MCF 10A (cell line): ENCODE data around the gene TREM2. TPM values are rescaled to one million over a fixed set of nuclear protein-coding genes. Genes with fewer than 3 reads are reported as not detected.

Source experiments
- BruUV-seq: library from RNA; stranded (reverse); fragments of 400-500 nt; replicated peaks from 2 replicates; lab custom pipeline; 2021; lab: Mats Ljungman, UMichigan
- CTCF ChIA-PET: fragments of 300-600 bp; sonication (Branson Sonifier 250); formaldehyde crosslinking; extraction: SDS; loops from one replicate; lab custom pipeline; 2021; ENCODE audit warnings: antibody characterized with exemption, inconsistent platforms; lab: Yijun Ruan, JAX
- POLR2A ChIA-PET: fragments of 300-600, 350-650 bp; sonication (Branson Sonifier 250); formaldehyde crosslinking; extraction: SDS; loops from one replicate; lab custom pipeline; 2020; ENCODE audit warnings: antibody characterized with exemption, inconsistent platforms; lab: Yijun Ruan, JAX
- DNase-seq: peaks from one replicate; pipeline ENCODE4 v3.0.0-alpha.2; 2018; ENCODE audit not compliant: unreplicated experiment
- H3K27ac Mint-ChIP-seq: one replicate; pipeline ENCODE4 v1.8.0; 2022; ENCODE audit warnings: mild to moderate bottlenecking, low read depth, mixed read lengths; ENCODE audit not compliant: unreplicated experiment
- H3K27me3 Mint-ChIP-seq: one replicate; pipeline ENCODE4 v1.8.0; 2022; ENCODE audit warnings: mixed read lengths; ENCODE audit not compliant: insufficient read depth, unreplicated experiment
- H3K36me3 Mint-ChIP-seq: one replicate; pipeline ENCODE4 v1.8.0; 2022; ENCODE audit warnings: mild to moderate bottlenecking, moderate library complexity, mixed read lengths; ENCODE audit not compliant: insufficient read depth, unreplicated experiment
- H3K4me1 Mint-ChIP-seq: one replicate; pipeline ENCODE4 v1.8.0; 2022; ENCODE audit warnings: mixed read lengths; ENCODE audit not compliant: insufficient read depth, unreplicated experiment
- H3K4me3 Mint-ChIP-seq: one replicate; pipeline ENCODE4 v1.8.0; 2022; ENCODE audit warnings: mild to moderate bottlenecking, moderate library complexity, mixed read lengths; ENCODE audit not compliant: unreplicated experiment
- H3K9me3 Mint-ChIP-seq: one replicate; pipeline ENCODE4 v1.8.0; 2022; ENCODE audit warnings: mixed read lengths; ENCODE audit not compliant: unreplicated experiment
- intact Hi-C: fragments of 100-400 bp; cut with micrococcal nuclease; formaldehyde crosslinking; loops from 2 replicates; pipeline ENCODE4 v1.14.1; 2022
- total RNA-seq: library from RNA; stranded (reverse); gene quantifications from 2 replicates; pipeline ENCODE4 v1.2.3, GENCODE V29; 2022
- TF ChIP-seq, protein P1 (sequence below): fragments of 200-600 bp; IDR thresholded peaks from one replicate; pipeline ENCODE4 v1.8.0; 2022; ENCODE audit warnings: antibody characterized with exemption, mild to moderate bottlenecking; ENCODE audit not compliant: unreplicated experiment

The TREM2 gene
- total RNA-seq, 1 experiment from 2014 or later: 0.63 TPM

DNA sequence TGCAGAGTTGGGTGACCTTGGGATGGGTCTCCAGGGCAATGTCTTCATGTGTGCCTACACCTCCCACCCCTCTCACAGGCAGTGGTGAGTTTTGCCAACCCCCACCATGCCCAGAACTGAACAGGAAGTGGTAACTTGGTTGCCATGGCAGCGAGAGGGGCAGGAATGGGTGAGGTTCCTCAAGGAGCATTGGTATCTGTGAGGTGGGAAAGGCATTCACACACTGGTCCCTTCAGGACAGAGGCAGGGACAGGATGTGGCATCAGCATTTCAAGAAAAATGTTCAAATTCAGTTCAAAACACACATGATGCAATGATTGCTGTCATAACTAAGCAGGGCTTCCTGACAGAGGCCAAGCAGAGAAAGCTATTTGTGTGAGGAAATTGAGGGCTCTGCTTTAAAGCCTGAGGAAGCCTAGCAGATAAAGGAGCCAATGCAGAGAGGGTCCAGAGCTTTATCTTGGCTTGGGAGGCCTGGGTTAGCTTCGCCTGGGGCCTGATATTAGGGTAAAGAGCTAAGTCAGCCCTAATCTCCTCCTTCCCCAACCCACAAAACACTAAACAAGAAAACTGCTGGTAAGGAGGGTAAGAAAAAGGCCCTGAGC lies 37.5 kb upstream of the TREM2 start:
- Mint-ChIP-seq H3K27ac (no peak overlapping the region), H3K27me3 (peaks cover 43% of the 10 kb centered on the region), H3K4me1 (no peaks in the 10 kb centered on the region), H3K36me3 (no peaks in the 10 kb centered on the region), H3K9me3 (no peaks in the 10 kb centered on the region), H3K4me3 (no peak overlapping the region)
- no TSS peak for BruUV-seq
- intact Hi-C loops: no loop called here
- POLR2A ChIA-PET: interaction anchor here (1.2 kb wide), 1 partner anchor 128 kb away, joined by 3 read pairs; the partner anchor contains the start of genes NFYA and OARD1
- DNase-seq: no peak
- TF ChIP-seq, protein P1, sequence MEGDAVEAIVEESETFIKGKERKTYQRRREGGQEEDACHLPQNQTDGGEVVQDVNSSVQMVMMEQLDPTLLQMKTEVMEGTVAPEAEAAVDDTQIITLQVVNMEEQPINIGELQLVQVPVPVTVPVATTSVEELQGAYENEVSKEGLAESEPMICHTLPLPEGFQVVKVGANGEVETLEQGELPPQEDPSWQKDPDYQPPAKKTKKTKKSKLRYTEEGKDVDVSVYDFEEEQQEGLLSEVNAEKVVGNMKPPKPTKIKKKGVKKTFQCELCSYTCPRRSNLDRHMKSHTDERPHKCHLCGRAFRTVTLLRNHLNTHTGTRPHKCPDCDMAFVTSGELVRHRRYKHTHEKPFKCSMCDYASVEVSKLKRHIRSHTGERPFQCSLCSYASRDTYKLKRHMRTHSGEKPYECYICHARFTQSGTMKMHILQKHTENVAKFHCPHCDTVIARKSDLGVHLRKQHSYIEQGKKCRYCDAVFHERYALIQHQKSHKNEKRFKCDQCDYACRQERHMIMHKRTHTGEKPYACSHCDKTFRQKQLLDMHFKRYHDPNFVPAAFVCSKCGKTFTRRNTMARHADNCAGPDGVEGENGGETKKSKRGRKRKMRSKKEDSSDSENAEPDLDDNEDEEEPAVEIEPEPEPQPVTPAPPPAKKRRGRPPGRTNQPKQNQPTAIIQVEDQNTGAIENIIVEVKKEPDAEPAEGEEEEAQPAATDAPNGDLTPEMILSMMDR: no peak
- CTCF ChIA-PET: interaction anchor here (0.6 to 1.1 kb wide), 3 partner anchors 8 to 17 kb away, joined by 3 to 5 read pairs (median 4); no protein-coding TSS in a partner anchor

DNA sequence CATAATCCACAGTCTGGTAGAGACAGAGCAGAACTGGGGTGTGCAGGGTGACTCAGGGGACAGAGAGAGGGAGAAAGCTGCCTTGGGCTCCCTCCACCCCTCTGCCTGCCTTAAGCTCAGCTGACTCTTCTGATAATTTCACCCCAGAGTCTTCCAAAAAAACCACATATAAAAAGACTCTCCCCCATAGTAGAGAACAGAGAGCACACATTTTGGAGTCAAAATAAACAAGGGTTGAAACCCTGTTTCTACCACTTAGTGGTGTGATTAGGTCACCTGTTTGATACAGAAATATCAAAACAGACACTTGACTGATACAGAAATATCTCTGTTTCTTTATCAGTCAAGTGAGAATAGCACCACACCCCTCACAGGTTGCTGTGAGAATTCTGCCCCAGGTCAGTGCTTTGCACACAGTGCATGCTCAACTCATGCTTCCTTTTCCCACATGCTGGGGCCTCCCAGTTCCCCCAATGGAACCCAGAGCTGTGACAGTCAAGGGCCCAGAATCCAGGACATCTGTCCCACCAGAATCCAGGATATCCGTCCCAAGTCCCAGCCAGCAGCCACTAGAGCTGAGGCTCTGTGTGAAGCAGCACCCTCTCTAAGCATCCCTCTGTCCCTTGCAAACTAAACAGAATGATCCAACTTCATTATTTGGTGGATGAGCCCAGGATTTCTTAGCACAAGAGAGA lies 36.8 kb upstream of the TREM2 start:
- Mint-ChIP-seq H3K4me3 (no peak overlapping the region), H3K27ac (no peak overlapping the region), H3K27me3 (peaks cover 43% of the 10 kb centered on the region), H3K9me3 (no peaks in the 10 kb centered on the region), H3K36me3 (no peaks in the 10 kb centered on the region), H3K4me1 (no peaks in the 10 kb centered on the region)
- ChIA-PET CTCF (interaction anchor here (0.6 to 1.1 kb wide), 3 partner anchors 8 to 18 kb away, joined by 3 to 5 read pairs (median 4); no protein-coding TSS in a partner anchor), POLR2A (interaction anchor here (1.2 kb wide), 1 partner anchor 127 kb away, joined by 3 read pairs; the partner anchor contains the start of genes NFYA and OARD1)
- intact Hi-C loops: no loop called here
- BruUV-seq: no TSS peak
- no peak for DNase-seq
- TF ChIP-seq, protein P1: no peak

DNA sequence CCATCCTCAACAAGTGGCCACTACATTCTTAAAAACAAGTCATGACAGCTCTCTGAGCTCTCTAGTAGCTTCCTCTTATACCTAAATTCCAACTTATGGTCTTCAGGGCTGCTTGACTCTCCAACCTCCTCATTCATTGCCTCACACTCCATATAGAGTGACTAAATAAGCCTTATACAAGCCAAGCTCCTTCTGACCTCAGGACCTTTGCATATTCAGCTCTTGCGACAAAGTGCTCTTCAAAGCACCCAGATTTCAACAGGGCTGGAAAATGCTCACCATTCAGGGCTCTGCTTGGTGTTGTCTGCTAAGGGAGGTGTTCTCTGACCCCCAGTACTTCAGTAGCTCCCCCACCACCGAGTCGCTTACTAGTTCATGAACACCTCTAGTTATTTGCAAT lies 34.3 kb upstream of the TREM2 start:
- DNase-seq: no peak
- no peaks in the 10 kb centered on the region for H3K4me1 Mint-ChIP-seq
- TF ChIP-seq, protein P1: no peak
- no peaks in the 10 kb centered on the region for H3K9me3 Mint-ChIP-seq
- H3K36me3 Mint-ChIP-seq: no peaks in the 10 kb centered on the region
- CTCF ChIA-PET: interaction anchor here (0.5 to 1.4 kb wide), 4 partner anchors 15 to 1331 kb away, joined by 3 to 7 read pairs (median 4); no protein-coding TSS in a partner anchor
- intact Hi-C loops: no loop called here
- BruUV-seq: no TSS peak
- POLR2A ChIA-PET: no interaction called here
- H3K4me3 Mint-ChIP-seq: no peak overlapping the region
- peaks cover 55% of the 10 kb centered on the region for H3K27me3 Mint-ChIP-seq
- H3K27ac Mint-ChIP-seq: no peak overlapping the region

DNA sequence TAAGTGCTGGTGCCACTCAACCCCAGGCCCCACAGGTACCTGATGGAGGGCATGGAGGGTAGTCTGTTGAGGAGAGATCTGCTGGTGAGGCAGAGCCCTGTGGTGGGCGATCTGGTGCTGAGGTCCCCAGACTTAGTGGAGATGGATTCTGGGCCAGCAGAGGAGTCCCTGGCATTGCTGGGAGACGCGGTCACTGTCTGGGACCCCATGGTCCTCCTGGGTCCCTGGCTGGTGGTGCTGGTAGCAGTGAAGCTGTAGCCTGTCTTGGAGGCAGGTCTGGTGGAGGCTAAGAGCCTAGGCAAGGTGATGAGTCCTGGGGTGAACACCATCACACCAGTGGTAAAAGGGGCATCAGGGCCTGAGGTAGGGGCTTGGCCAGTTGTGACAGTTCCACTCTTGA lies 31.5 kb upstream of the TREM2 start:
- TF ChIP-seq, protein P1: no peak
- BruUV-seq: no TSS peak
- intact Hi-C loops: no loop called here
- H3K27ac Mint-ChIP-seq: no peak overlapping the region
- DNase-seq: no peak
- peaks cover 5% of the 10 kb centered on the region for H3K9me3 Mint-ChIP-seq
- no peaks in the 10 kb centered on the region for H3K36me3 Mint-ChIP-seq
- H3K4me1 Mint-ChIP-seq: no peaks in the 10 kb centered on the region
- no peak overlapping the region for H3K4me3 Mint-ChIP-seq
- ChIA-PET CTCF (no interaction called here), POLR2A (no interaction called here)
- H3K27me3 Mint-ChIP-seq: peaks cover 60% of the 10 kb centered on the region
